GM21619 (cell line): Measurements from ENCODE around the gene RNF207.

Experiments
- ATAC-seq: cut with Tn5 transposase; IDR thresholded peaks from one replicate; pipeline ENCODE4 v1.9.1; 2021; ENCODE audit not compliant: unreplicated experiment

The RNF207 gene

GRCh38 chr1:6224718-6225117, 18.8 kb downstream of the RNF207 start:
- ATAC-seq = no peak

- no peak for ATAC-seq
Observed at GRCh38 chr1:6225651-6226050, 19.7 kb downstream of the RNF207 start.

- no peak for ATAC-seq
Observed at GRCh38 chr1:6233376-6233775, 27.5 kb downstream of the RNF207 start.

- no peak for ATAC-seq
Observed at GRCh38 chr1:6234502-6235295, 28.8 kb downstream of the RNF207 start.

GRCh38 chr1:6235296-6235677, 29.4 kb downstream of the RNF207 start:
- peak; percentile 15 for ATAC-seq

- no peak for ATAC-seq
Observed at GRCh38 chr1:6237093-6237492, 31.2 kb downstream of the RNF207 start.

- ATAC-seq = no peak
Observed at GRCh38 chr1:6239213-6239752, 33.4 kb downstream of the RNF207 start.

GRCh38 chr1:6239950-6240768, 34.2 kb downstream of the RNF207 start:
- no peak for ATAC-seq

- no peak for ATAC-seq
Observed at GRCh38 chr1:6241107-6241886, 35.4 kb downstream of the RNF207 start.

- ATAC-seq = no peak
Observed at GRCh38 chr1:6241887-6242740, 36.2 kb downstream of the RNF207 start.

GRCh38 chr1:6243053-6243834, 37.3 kb downstream of the RNF207 start:
- ATAC-seq = no peak

- no peak for ATAC-seq
Observed at GRCh38 chr1:6243993-6244392, 38.1 kb downstream of the RNF207 start, which contains the start of gene HES3. Gene HES3, plus strand, starts transcription at chr1:6244179. Its CDS starts 187 bp downstream, at chr1:6244366.

- no peak for ATAC-seq
Observed at GRCh38 chr1:6244401-6245049, 38.6 kb downstream of the RNF207 start.

- ATAC-seq = peak; percentile 51
Observed at GRCh38 chr1:6245086-6245868, 39.4 kb downstream of the RNF207 start.

GRCh38 chr1:6245869-6246496, 40.1 kb downstream of the RNF207 start:
- no peak for ATAC-seq

GRCh38 chr1:6246497-6247467, 40.9 kb downstream of the RNF207 start:
- ATAC-seq = no peak
